ENCODE measurements around the gene TTLL13.

Gene TTLL13

GRCh38 chr15:90203473-90203872 lies 45.9 kb upstream of the TTLL13 start:
- CTCF ChIA-PET, result no interaction called here
- POLR2A ChIA-PET (ENCODE audit: low non-redundant PET), result interaction anchor here (1.0 to 4.1 kb wide), 2 partner anchors 9 to 12 kb away, joined by 4 to 19 read pairs; no protein-coding TSS in a partner anchor
- peak overlapping the region; percentile 100 for H3K27ac ChIP-seq
- no peak for DNase-seq (ENCODE audit: low spot score)
- TF ChIP-seq CTCF (conservative IDR thresholded peaks at IDR 0.05; ENCODE audit: low read depth), result no peak

DNA sequence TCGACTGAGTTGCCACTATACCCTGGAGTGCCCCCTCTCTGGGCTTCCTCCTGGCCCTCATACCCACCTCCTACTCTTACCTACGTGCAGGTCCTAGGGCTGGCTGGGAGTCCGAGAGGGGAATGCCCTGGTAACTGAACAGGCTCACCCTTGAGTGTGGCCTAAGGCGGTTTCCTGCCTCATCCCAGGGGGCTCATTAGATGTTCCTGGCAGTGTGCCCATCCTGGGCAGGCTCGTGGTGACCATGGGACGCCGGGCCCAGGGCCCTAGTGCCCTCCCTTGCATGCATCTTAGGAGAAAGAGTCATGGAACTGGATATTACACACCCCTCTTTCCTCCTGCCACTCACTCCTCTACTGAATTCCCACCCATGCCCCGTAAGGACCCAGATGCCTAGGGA lies 45.4 kb upstream of the TTLL13 start:
- DNase-seq (ENCODE audit: low spot score), result no peak
- POLR2A ChIA-PET (ENCODE audit: low non-redundant PET), result interaction anchor here (1.0 to 4.1 kb wide), 2 partner anchors 9 to 12 kb away, joined by 4 to 19 read pairs; no protein-coding TSS in a partner anchor
- peak overlapping the region; percentile 100 for H3K27ac ChIP-seq
- CTCF ChIA-PET, result no interaction called here
- no peak for TF ChIP-seq CTCF (conservative IDR thresholded peaks at IDR 0.05; ENCODE audit: low read depth)

DNA sequence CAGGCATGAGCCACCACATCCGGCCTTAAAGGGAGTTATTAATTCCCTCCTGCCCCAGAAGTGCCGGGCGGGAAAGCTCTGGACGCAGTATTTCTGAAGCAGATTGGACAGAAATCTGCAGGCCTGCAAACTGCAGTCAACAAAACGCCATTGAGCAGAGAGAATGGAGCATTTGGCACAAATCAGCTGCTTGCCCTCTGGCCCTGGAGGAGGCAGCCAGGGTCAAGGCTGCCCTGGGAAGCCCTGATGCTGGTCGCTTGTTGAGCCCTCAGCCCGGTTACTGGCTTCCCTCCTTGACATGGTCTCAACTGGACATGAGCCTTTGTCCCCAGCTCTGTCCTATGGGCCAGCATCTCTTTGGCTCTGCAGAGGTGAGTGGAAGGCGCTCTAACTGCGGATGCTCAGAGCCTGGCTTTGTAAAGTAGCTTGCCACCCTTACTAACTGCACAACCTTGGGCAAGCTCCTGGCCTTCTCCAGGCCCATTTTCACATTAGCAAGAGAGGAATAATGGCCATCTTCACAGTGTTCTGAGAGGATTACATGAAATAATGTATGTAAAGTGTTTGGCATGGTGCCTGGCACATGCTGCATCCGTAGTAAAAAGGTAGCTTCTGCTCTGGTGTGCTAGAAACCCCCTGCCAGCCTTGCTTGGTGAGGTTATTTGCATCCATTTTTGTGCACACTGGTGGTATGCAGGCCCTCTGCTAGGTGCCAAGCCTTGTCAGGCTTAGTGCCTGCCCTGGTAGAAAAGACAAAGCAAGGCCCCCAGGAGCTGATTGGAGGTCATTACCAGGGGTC lies 44.1 kb upstream of the TTLL13 start:
- H3K27ac ChIP-seq, result peak overlapping the region; percentile 100
- CTCF ChIA-PET, result interaction anchor here (1.8 kb wide), 1 partner anchor 16 kb away, joined by 5 read pairs; no protein-coding TSS in a partner anchor
- POLR2A ChIA-PET (ENCODE audit: low non-redundant PET), result no interaction called here
- no peak for DNase-seq (ENCODE audit: low spot score)
- no peak for TF ChIP-seq CTCF (conservative IDR thresholded peaks at IDR 0.05; ENCODE audit: low read depth)

- no peak for DNase-seq (ENCODE audit: low spot score)
- ChIA-PET POLR2A (ENCODE audit: low non-redundant PET) (interaction anchor here (0.6 kb wide), 1 partner anchor 47 kb away, joined by 3 read pairs; no protein-coding TSS in a partner anchor), CTCF (interaction anchor here (0.8 to 1.8 kb wide), 2 partner anchors 9 to 15 kb away, joined by 3 to 5 read pairs; no protein-coding TSS in a partner anchor)
- no peak for TF ChIP-seq CTCF (conservative IDR thresholded peaks at IDR 0.05; ENCODE audit: low read depth)
- H3K27ac ChIP-seq, result peak overlapping the region; percentile 100
Observed at GRCh38 chr15:90205886-90206285, 43.5 kb upstream of the TTLL13 start.

DNA sequence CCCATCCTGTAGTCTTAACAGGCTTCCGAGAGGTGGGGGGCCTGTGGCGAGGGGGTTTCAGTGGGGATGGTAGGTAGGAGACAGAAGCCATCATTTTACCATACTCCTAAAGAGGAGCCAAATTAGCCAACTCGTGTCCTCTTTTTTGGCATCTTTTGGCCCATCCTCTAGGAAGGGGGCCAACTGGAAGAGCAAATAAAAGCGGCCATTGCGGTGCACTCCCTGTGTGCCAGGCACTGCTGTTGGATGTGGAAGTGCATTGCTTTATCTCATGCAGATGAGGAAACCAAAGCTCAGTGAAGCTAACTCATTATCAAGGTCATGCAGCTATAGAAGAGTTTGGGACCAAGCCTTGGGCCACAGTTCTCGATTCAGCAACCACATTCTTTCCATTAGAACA lies 42.1 kb upstream of the TTLL13 start:
- no peak for DNase-seq (ENCODE audit: low spot score)
- ChIA-PET POLR2A (ENCODE audit: low non-redundant PET) (no interaction called here), CTCF (interaction anchor here (0.6 to 1.8 kb wide), 3 partner anchors 14 to 725 kb away, joined by 3 to 5 read pairs (median 4); partner anchors contain the start of gene HDDC3)
- H3K27ac ChIP-seq, result peak overlapping the region; percentile 100
- TF ChIP-seq CTCF (conservative IDR thresholded peaks at IDR 0.05; ENCODE audit: low read depth), result no peak

- TF ChIP-seq CTCF (conservative IDR thresholded peaks at IDR 0.05; ENCODE audit: low read depth), result no peak
- POLR2A ChIA-PET (ENCODE audit: low non-redundant PET), result interaction anchor here (0.6 kb wide), 1 partner anchor 17 kb away, joined by 3 read pairs; no protein-coding TSS in a partner anchor
- CTCF ChIA-PET, result interaction anchor here (0.8 kb wide), 1 partner anchor 10 kb away, joined by 6 read pairs; no protein-coding TSS in a partner anchor
- peak overlapping the region; percentile 100 for H3K27ac ChIP-seq
- DNase-seq (ENCODE audit: low spot score), result no peak
Observed at GRCh38 chr15:90208356-90208755, 41.0 kb upstream of the TTLL13 start.
